SK-N-SH treated with all-trans-retinoic acid at 6 μM for 48 hours (cell line): ENCODE data around the gene PRR35.

ENCODE experiments used
- ATAC-seq: fragments of 200-7000 bp; cut with Tn5 transposase; 3 replicates; pipeline ENCODE4 v1.9.1; 2020; ENCODE audit warnings: mild to moderate bottlenecking, moderate library complexity
- ARNTL ChIP-seq: fragments of 450-650 bp; formaldehyde crosslinking; IDR thresholded peaks from 2 replicates; pipeline ENCODE4 v1.5.0; 2020; ENCODE audit warnings: low read depth, mild to moderate bottlenecking, moderate library complexity, borderline replicate concordance
- BACH2 ChIP-seq: fragments of 250-450 bp; sonication (Bioruptor Pico); IDR thresholded peaks from 2 replicates; pipeline ENCODE4 v1.9.0; 2021; ENCODE audit warnings: mild to moderate bottlenecking, borderline replicate concordance
- CSDC2 ChIP-seq: fragments of 250-450 bp; sonication (Bioruptor Pico); IDR thresholded peaks from 2 replicates; pipeline ENCODE4 v1.5.0; 2020; ENCODE audit warnings: mild to moderate bottlenecking, moderate library complexity
- CSRNP3 ChIP-seq: fragments of 250-450 bp; sonication (Bioruptor Pico); IDR thresholded peaks from 2 replicates; pipeline ENCODE4 v1.5.1; 2021; ENCODE audit warnings: mild to moderate bottlenecking, moderate library complexity
- GLIS3 ChIP-seq: fragments of 250-450 bp; sonication (Bioruptor Pico); IDR thresholded peaks from 2 replicates; pipeline ENCODE4 v1.5.0; 2020; ENCODE audit warnings: mild to moderate bottlenecking, moderate library complexity
- ISL1 ChIP-seq: fragments of 250-450 bp; sonication (Bioruptor Pico); IDR thresholded peaks from 2 replicates; pipeline ENCODE4 v2.1.2; 2022; ENCODE audit warnings: mild to moderate bottlenecking, moderate library complexity
- PATZ1 ChIP-seq: fragments of 250-450 bp; sonication (Bioruptor Pico); IDR thresholded peaks from 2 replicates; pipeline ENCODE4 v1.8.0; 2020; ENCODE audit warnings: mild to moderate bottlenecking, moderate library complexity, borderline replicate concordance
- POU6F1 ChIP-seq: fragments of 250-450 bp; sonication (Bioruptor Pico); IDR thresholded peaks from 2 replicates; pipeline ENCODE4 v1.8.0; 2021; ENCODE audit warnings: low read depth, mild to moderate bottlenecking, moderate library complexity, borderline replicate concordance
- PPARA ChIP-seq: fragments of 250-450 bp; sonication (Bioruptor Pico); IDR thresholded peaks from 2 replicates; pipeline ENCODE4 v1.5.0; 2020; ENCODE audit warnings: mild to moderate bottlenecking, borderline replicate concordance
- RARB ChIP-seq: fragments of 250-450 bp; sonication (Bioruptor Pico); IDR thresholded peaks from 2 replicates; pipeline ENCODE4 v1.8.0; 2021; ENCODE audit warnings: mild to moderate bottlenecking, moderate library complexity
- SNAI2 ChIP-seq: fragments of 250-450 bp; sonication (Bioruptor Pico); IDR thresholded peaks from 2 replicates; pipeline ENCODE4 v1.5.0; 2020; ENCODE audit warnings: mild to moderate bottlenecking, moderate library complexity
- TCF4 ChIP-seq: fragments of 250-450 bp; sonication (Bioruptor Pico); IDR thresholded peaks from 2 replicates; pipeline ENCODE4 v1.8.0; 2021; ENCODE audit warnings: mild to moderate bottlenecking, moderate library complexity, borderline replicate concordance
- TSHZ2 ChIP-seq: fragments of 250-450 bp; sonication (Bioruptor Pico); IDR thresholded peaks from 2 replicates; pipeline ENCODE4 v1.5.0; 2020; ENCODE audit warnings: mild to moderate bottlenecking, moderate library complexity
- ZC3H10 ChIP-seq: fragments of 250-450 bp; sonication (Bioruptor Pico); IDR thresholded peaks from 2 replicates; pipeline ENCODE4 v1.5.1; 2021; ENCODE audit warnings: mild to moderate bottlenecking, moderate library complexity
- ZFP3 ChIP-seq: fragments of 250-450 bp; sonication (Bioruptor Pico); IDR thresholded peaks from 2 replicates; pipeline ENCODE4 v1.5.0; 2020; ENCODE audit warnings: mild to moderate bottlenecking, moderate library complexity
- ZFP30 ChIP-seq: fragments of 450-650 bp; formaldehyde crosslinking; IDR thresholded peaks from 2 replicates; pipeline ENCODE4 v1.5.0; 2022; ENCODE audit warnings: mild to moderate bottlenecking, moderate library complexity
- ZNF565 ChIP-seq: fragments of 450-650 bp; formaldehyde crosslinking; conservative IDR thresholded peaks from 2 replicates; pipeline ENCODE4 v1.5.0; 2020; ENCODE audit warnings: low read depth, mild to moderate bottlenecking, moderate library complexity
- ZNF70 ChIP-seq: fragments of 450-650 bp; formaldehyde crosslinking; IDR thresholded peaks from 2 replicates; pipeline ENCODE4 v1.5.0; 2020; ENCODE audit warnings: mild to moderate bottlenecking, moderate library complexity
- ZNF8 ChIP-seq: fragments of 450-650 bp; formaldehyde crosslinking; IDR thresholded peaks from 2 replicates; pipeline ENCODE4 v1.5.0; 2020; ENCODE audit warnings: mild to moderate bottlenecking, moderate library complexity

PRR35 gene

GRCh38 chr16:560701-561412 lies 663 bp downstream of the PRR35 start:
- TF ChIP-seq ZFP3 (CRISPR knock-in tag) = no peak
- TF ChIP-seq PPARA (CRISPR knock-in tag) = no peak
- no peak for TF ChIP-seq ZNF565 (CRISPR knock-in tag)
- no peak for ATAC-seq

GRCh38 chr16:561413-561794 lies 1.2 kb downstream of the PRR35 start:
- no peak for ATAC-seq
- no peak for TF ChIP-seq ZNF70 (CRISPR knock-in tag)
- no peak for TF ChIP-seq ZNF8 (CRISPR knock-in tag)
- no peak for TF ChIP-seq SNAI2 (CRISPR knock-in tag)
- TF ChIP-seq BACH2 (CRISPR knock-in tag) = no peak
- no peak for TF ChIP-seq GLIS3 (CRISPR knock-in tag)
- TF ChIP-seq ARNTL (CRISPR knock-in tag) = no peak
- no peak for TF ChIP-seq CSRNP3
- TF ChIP-seq POU6F1 (CRISPR knock-in tag) = no peak
- TF ChIP-seq RARB (CRISPR knock-in tag) = no peak
- no peak for TF ChIP-seq CSDC2 (CRISPR knock-in tag)
- no peak for TF ChIP-seq ZNF565 (CRISPR knock-in tag)

- no peak for ATAC-seq
- TF ChIP-seq ZC3H10 (no peak), ARNTL (CRISPR knock-in tag) (no peak), ZFP30 (CRISPR knock-in tag) (no peak), ZFP3 (CRISPR knock-in tag) (no peak), CSDC2 (CRISPR knock-in tag) (no peak), BACH2 (CRISPR knock-in tag) (no peak), TSHZ2 (no peak), RARB (CRISPR knock-in tag) (no peak), SNAI2 (CRISPR knock-in tag) (no peak), ZNF565 (CRISPR knock-in tag) (no peak)
- TF ChIP-seq, all 23 proteins: peak for 0
Measured at GRCh38 chr16:561957-562938, 2.1 kb downstream of the PRR35 start.

- no peak for ATAC-seq
- TF ChIP-seq RARB (CRISPR knock-in tag) (no peak), ZC3H10 (no peak), ZNF70 (CRISPR knock-in tag) (no peak), PATZ1 (CRISPR knock-in tag) (no peak), ZNF565 (CRISPR knock-in tag) (no peak), ZFP3 (CRISPR knock-in tag) (no peak), ARNTL (CRISPR knock-in tag) (no peak), CSDC2 (CRISPR knock-in tag) (no peak), GLIS3 (CRISPR knock-in tag) (no peak), TCF4 (CRISPR knock-in tag) (no peak), ZFP30 (CRISPR knock-in tag) (no peak), POU6F1 (CRISPR knock-in tag) (no peak), ISL1 (no peak)
Measured at GRCh38 chr16:563072-563644, 3.0 kb downstream of the PRR35 start.
